A549 (cell line): Measurements from ENCODE around the gene MEIS1.

Experiments used
- CHD2 ChIP-seq: fragments of 150-350 bp; IDR thresholded peaks from 2 replicates; pipeline ENCODE4 v1.6.1; 2014; ENCODE audit warnings: low read length; ENCODE audit not compliant: partially characterized antibody
- CTCF ChIP-seq: fragments of >200 bp; sonication (Bioruptor Twin); formaldehyde crosslinking; IDR thresholded peaks from 3 replicates; pipeline ENCODE4 v1.5.1; 2016
- MAX ChIP-seq: IDR thresholded peaks from 2 replicates; pipeline ENCODE4 v1.6.1; 2012
- POLR2A ChIP-seq: IDR thresholded peaks from 2 replicates; pipeline ENCODE4 v1.6.1; 2012; ENCODE audit warnings: mild to moderate bottlenecking, low read length
- TFCP2L1 ChIP-seq: fragments of 250-450 bp; sonication (Bioruptor Pico); IDR thresholded peaks from 2 replicates; pipeline ENCODE4 v1.5.0; 2021; ENCODE audit warnings: mild to moderate bottlenecking
- TF ChIP-seq, protein P1 (sequence below): fragments of 200-600 bp; sonication (generic); IDR thresholded peaks from 2 replicates; pipeline ENCODE4 v1.6.1; 2016; ENCODE audit warnings: antibody characterized with exemption, mild to moderate bottlenecking, moderate library complexity

DNA sequence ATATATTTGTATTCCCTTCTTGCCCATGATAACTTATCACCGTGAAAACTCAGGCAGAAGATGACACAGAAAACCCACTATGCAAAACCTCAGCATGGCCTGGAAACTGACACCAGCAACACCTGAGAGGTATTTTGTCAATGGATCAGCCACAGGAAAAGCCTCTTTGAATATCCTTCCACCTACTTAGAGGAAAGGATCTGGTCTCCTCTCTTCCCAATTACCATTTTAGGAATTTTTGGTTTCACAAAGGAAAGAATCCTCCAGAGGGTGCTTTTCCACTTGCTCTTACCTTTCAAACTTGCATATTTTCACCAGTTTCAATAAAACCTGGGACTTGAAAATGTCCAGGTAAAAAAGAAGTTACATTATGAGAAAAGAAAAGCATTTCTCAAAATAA is 20.0 kb upstream of the MEIS1 start:
- TF ChIP-seq, protein P1, sequence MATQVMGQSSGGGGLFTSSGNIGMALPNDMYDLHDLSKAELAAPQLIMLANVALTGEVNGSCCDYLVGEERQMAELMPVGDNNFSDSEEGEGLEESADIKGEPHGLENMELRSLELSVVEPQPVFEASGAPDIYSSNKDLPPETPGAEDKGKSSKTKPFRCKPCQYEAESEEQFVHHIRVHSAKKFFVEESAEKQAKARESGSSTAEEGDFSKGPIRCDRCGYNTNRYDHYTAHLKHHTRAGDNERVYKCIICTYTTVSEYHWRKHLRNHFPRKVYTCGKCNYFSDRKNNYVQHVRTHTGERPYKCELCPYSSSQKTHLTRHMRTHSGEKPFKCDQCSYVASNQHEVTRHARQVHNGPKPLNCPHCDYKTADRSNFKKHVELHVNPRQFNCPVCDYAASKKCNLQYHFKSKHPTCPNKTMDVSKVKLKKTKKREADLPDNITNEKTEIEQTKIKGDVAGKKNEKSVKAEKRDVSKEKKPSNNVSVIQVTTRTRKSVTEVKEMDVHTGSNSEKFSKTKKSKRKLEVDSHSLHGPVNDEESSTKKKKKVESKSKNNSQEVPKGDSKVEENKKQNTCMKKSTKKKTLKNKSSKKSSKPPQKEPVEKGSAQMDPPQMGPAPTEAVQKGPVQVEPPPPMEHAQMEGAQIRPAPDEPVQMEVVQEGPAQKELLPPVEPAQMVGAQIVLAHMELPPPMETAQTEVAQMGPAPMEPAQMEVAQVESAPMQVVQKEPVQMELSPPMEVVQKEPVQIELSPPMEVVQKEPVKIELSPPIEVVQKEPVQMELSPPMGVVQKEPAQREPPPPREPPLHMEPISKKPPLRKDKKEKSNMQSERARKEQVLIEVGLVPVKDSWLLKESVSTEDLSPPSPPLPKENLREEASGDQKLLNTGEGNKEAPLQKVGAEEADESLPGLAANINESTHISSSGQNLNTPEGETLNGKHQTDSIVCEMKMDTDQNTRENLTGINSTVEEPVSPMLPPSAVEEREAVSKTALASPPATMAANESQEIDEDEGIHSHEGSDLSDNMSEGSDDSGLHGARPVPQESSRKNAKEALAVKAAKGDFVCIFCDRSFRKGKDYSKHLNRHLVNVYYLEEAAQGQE: no peak
- TF ChIP-seq CTCF (no peak), POLR2A (no peak), TFCP2L1 (no peak), CHD2 (no peak), MAX (no peak)
